Breast epithelium (tissue), 4 donors: Measurements from ENCODE around the gene RGL1. TPM values are rescaled to one million over a fixed set of nuclear protein-coding genes. Genes with fewer than 3 reads are reported as not detected.

Experiments used
- DNase-seq, 2 donors: peaks; one replicate each; pipeline ENCODE4 v3.0.0-alpha.2; 2019; ENCODE audit warnings: low spot score in 2 of 2
- H3K27ac ChIP-seq, 2 donors: fragments of 200-600 bp; sonication (generic) in 1 of 2; one replicate each; pipeline ENCODE4 v1.5.1; 2016 to 2019; ENCODE audit warnings: mild to moderate bottlenecking in 1 of 2
- H3K27me3 ChIP-seq, 2 donors: fragments of 200-600 bp; sonication (generic) in 1 of 2; one replicate each; pipeline versions ENCODE4 v1.5.1 to v1.6.0; 2017 to 2019; ENCODE audit warnings: control low read depth in 1 of 2, mild to moderate bottlenecking in 1 of 2
- H3K36me3 ChIP-seq: fragments of 200-600 bp; one replicate; pipeline ENCODE4 v1.5.1; 2019
- H3K4me1 ChIP-seq, 2 donors: fragments of 200-600 bp; sonication (generic); one replicate each; pipeline ENCODE4 v1.5.1; 2016 to 2019; ENCODE audit warnings: control low read depth in 1 of 2
- H3K4me3 ChIP-seq, 3 donors: fragments of 200-600 bp; sonication (generic); 1 replicate in 2 of 3; 2 replicates in 1 of 3; pipeline ENCODE4 v1.5.1; 2016 to 2019; ENCODE audit warnings: mild to moderate bottlenecking in 3 of 3, moderate library complexity in 2 of 3
- H3K9me3 ChIP-seq, 2 donors: fragments of 200-600 bp; sonication (generic) in 1 of 2; one replicate each; pipeline ENCODE4 v1.5.1; 2016 to 2019; ENCODE audit warnings: control low read depth in 1 of 2
- CTCF ChIP-seq, 3 donors: fragments of 450-650 bp; IDR thresholded peaks; one replicate each; pipeline ENCODE4 v1.5.1; 2016 to 2017; ENCODE audit warnings: antibody characterized with exemption in 3 of 3, mild to moderate bottlenecking in 3 of 3, moderate library complexity in 3 of 3
- POLR2A ChIP-seq: fragments of 450-650 bp; IDR thresholded peaks from one replicate; pipeline ENCODE4 v1.6.1; 2016; ENCODE audit warnings: antibody characterized with exemption, mild to moderate bottlenecking, moderate library complexity
- POLR2AphosphoS5 ChIP-seq, 3 donors: sonication (generic); formaldehyde crosslinking; IDR thresholded peaks; one replicate each; pipeline ENCODE4 v1.6.1; 2017; ENCODE audit warnings: antibody characterized with exemption in 3 of 3
- intact Hi-C: fragments of 100-400 bp; cut with DNase I; formaldehyde crosslinking; loops from one replicate; pipeline ENCODE4 v1.15.1; 2023; ENCODE audit warnings: low total_unique reads
- total RNA-seq, 3 donors: library from RNA; depleted of rRNA; stranded (reverse); fragments of >200 nt; gene quantifications; one replicate each; pipeline ENCODE4 v1.1.0, GENCODE V29; 2016

The RGL1 gene
- total RNA-seq, 3 donors from 2014 or later, result 24.9 to 70.2 (median 26.8) TPM

- H3K4me3 ChIP-seq, result no peak overlapping the region
- DNase-seq, result no peak
- intact Hi-C loops, result no loop called here
- no peaks in the 10 kb centered on the region for H3K36me3 ChIP-seq
- H3K27me3 ChIP-seq, result no peaks in the 10 kb centered on the region
- no peaks in the 10 kb centered on the region for H3K9me3 ChIP-seq
- TF ChIP-seq CTCF (IDR thresholded peaks at IDR 0.05) (no peak), POLR2A (no peak), POLR2AphosphoS5 (IDR thresholded peaks at IDR 0.05) (no peak)
- H3K4me1 ChIP-seq, result no peaks in the 10 kb centered on the region
- no peak overlapping the region for H3K27ac ChIP-seq
Measured at GRCh38 chr1:183891158-183891856, 86.4 kb downstream of the RGL1 start.

DNA sequence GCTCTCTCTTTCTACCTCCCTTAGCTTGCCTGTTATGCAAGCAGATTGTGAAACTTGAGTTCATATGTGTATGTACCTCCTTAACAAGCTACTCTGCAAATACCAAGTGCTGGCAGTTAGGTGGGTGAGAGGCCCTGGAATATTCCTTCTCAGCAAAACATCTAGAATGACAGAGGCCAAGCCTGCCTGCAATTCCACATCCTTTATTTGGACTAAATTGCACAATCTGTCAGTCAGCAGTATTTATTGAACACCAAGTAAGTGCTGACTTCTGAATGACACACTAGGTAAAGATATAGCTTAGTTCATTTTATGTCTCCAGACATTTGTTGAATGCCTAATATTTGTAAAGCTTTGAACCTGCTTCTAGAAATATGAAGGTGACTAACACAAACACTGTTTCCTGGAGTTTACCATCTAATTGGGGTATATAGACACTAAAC, 87.5 kb downstream of the RGL1 start:
- no peak for TF ChIP-seq POLR2A
- no peak for TF ChIP-seq CTCF (IDR thresholded peaks at IDR 0.05)
- TF ChIP-seq POLR2AphosphoS5 (IDR thresholded peaks at IDR 0.05), result no peak
- Histone ChIP-seq H3K9me3 (no peaks in the 10 kb centered on the region), H3K4me3 (no peak overlapping the region), H3K27ac (no peak overlapping the region), H3K4me1 (no peaks in the 10 kb centered on the region), H3K36me3 (no peaks in the 10 kb centered on the region), H3K27me3 (no peaks in the 10 kb centered on the region)
- intact Hi-C loops, result no loop called here
- no peak for DNase-seq

DNA sequence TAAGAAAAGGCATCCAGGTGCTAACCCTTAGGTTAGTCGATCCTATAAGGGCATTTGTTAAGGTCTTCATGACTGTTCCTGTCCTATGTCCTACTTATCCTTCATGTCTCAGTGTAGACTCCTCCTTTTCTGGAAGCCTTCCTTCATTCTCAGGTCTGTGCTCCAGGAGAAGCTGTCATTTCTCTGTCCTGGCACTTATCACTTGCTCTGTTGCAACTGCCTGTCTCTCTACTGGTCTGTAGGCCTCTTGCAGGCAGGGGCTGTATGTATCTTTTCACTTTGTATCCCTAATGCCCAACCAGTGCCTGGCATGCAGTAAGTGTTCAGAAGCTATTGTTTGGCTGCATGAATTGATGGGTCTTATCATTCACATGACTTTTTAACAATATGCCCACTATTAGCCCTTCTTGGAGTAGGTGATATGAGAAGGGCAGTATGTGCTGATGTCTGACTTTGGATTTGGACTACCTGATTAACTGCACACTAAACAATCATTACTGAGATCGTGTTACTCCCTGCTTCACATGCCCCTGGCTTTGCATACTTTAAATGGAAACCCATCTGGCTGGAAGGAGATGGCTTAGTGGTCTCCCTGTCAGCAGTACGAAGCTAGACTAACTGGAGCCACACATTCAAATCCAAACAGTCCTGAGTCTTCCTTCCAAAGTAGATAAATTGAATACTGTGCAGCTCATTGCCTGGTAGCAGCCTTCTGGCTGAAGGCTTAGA, 88.8 kb downstream of the RGL1 start:
- Histone ChIP-seq H3K27ac (no peak overlapping the region), H3K36me3 (no peaks in the 10 kb centered on the region), H3K4me3 (no peak overlapping the region), H3K4me1 (no peaks in the 10 kb centered on the region), H3K27me3 (no peaks in the 10 kb centered on the region), H3K9me3 (no peaks in the 10 kb centered on the region)
- DNase-seq, result no peak
- TF ChIP-seq POLR2AphosphoS5 (IDR thresholded peaks at IDR 0.05), result no peak
- intact Hi-C loops, result no loop called here

- Histone ChIP-seq H3K4me3 (no peak overlapping the region), H3K36me3 (no peaks in the 10 kb centered on the region), H3K27me3 (no peaks in the 10 kb centered on the region), H3K4me1 (no peaks in the 10 kb centered on the region), H3K9me3 (no peaks in the 10 kb centered on the region), H3K27ac (no peak overlapping the region)
- no peak for DNase-seq
- TF ChIP-seq POLR2A, result no peak
- no peak for TF ChIP-seq CTCF (IDR thresholded peaks at IDR 0.05)
- intact Hi-C loops, result no loop called here
Measured at GRCh38 chr1:183894290-183894565, 89.3 kb downstream of the RGL1 start.

DNA sequence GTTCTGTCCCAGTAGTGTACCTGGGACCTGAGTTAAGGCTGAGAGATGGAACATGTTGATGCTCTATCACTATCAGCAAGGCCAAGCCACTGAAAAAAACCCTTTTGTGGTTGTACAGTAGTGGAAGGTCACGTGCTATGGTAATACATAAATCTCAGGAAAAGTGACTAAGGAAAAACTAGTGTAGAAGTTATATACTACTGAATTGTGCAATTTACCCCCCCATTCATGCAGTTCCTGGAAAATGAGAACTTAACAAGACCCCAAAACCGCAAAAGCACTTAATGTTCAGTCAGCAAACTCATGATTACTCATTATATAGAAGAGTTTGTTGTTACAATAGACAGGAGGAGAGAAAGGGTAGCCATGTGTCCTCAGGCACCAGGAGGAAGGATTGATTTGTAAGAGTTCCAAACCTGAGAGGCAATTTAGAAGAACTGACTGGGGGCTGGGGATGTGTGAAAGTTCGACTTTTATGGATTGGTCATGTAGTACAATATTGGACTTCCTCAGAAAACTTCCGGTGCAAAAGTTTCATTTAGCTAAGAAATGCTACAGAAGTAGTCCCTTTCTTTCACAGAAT, 91.6 kb downstream of the RGL1 start:
- TF ChIP-seq POLR2AphosphoS5 (IDR thresholded peaks at IDR 0.05) (no peak), CTCF (IDR thresholded peaks at IDR 0.05) (no peak), POLR2A (no peak)
- no peaks in the 10 kb centered on the region for H3K27me3 ChIP-seq
- H3K27ac ChIP-seq, result peak overlapping the region in 1 of 2 donors; percentile 52
- DNase-seq, result no peak
- no peaks in the 10 kb centered on the region for H3K4me1 ChIP-seq
- H3K36me3 ChIP-seq, result no peaks in the 10 kb centered on the region
- no peaks in the 10 kb centered on the region for H3K9me3 ChIP-seq
- intact Hi-C loops, result no loop called here
- no peak overlapping the region for H3K4me3 ChIP-seq
